Measurements from ENCODE around the gene LRGUK. TPM values are rescaled to one million over a fixed set of nuclear protein-coding genes. Genes with fewer than 3 reads are reported as not detected.

Gene LRGUK
- total and polyA plus RNA-seq, 2 of the 8 experiments (the other 6 are each of a cell fraction or from before 2014, with no cell fraction given): 1.5 to 3.6 TPM

DNA sequence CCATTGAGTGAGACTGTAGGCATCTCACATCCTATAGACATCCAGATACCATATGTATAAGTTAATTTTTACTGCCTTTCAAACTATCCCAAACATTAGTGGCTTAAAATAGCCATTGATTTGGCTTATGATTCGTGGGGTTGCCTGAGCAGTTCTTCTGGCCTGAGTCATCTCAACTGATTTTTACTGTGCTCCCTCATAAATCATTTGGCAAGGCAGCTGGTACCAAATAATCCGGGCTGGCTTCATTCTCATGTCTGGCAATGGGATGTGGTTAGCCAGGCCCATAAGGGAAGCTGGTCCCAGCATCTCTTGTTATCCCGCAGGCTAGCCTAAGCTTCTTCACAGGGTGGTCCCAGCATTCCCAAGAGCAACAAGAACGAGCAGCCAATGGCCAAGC, 6.7 kb upstream of the LRGUK start:
- WGBS, 2 experiments (ENCODE audit: extremely low coverage in 1 of 2, insufficient coverage in 1 of 2, insufficient read length in 1 of 2, insufficient replicate concordance in 2 of 2, low coverage in 1 of 2, low lambda C conversion rate in 2 of 2, missing lambda C conversion rate in 1 of 2): 82% methylated on average over 4 of the region's 4 CpGs; no CpG with 5 or more reads in 1 of the 2 experiments
- no peak overlapping the region for H4K8ac ChIP-seq (ENCODE audit: extremely low read depth, insufficient read depth, low read length)
- no peak for TF ChIP-seq HDAC6 (IDR thresholded peaks at IDR 0.05; ENCODE audit: low read depth, low read length)
- no peak for TF ChIP-seq SAP30 (IDR thresholded peaks at IDR 0.05; ENCODE audit: insufficient read depth, insufficient replicate concordance, low read length)
- no peak for TF ChIP-seq CREB1 (IDR thresholded peaks at IDR 0.05)
- no peak for TF ChIP-seq KDM4A (IDR thresholded peaks at IDR 0.05; ENCODE audit: low read depth, low read length, severe bottlenecking)
- no peak for TF ChIP-seq POLR2AphosphoS5 (IDR thresholded peaks at IDR 0.05; ENCODE audit: low read depth, low read length)
- TF ChIP-seq SIX5 (IDR thresholded peaks at IDR 0.05; ENCODE audit: low read depth, low read length): no peak
- TF ChIP-seq FOSL1 (IDR thresholded peaks at IDR 0.05; ENCODE audit: insufficient read depth, low read depth, low read length): no peak
- no peak for TF ChIP-seq TAF1 (IDR thresholded peaks at IDR 0.05; ENCODE audit: low read depth, low read length)
- no peak for TF ChIP-seq JUN (IDR thresholded peaks at IDR 0.05; ENCODE audit: low read depth, low read length)
- TF ChIP-seq ZNF274 (IDR thresholded peaks at IDR 0.05; ENCODE audit: borderline replicate concordance, extremely low read depth, low read length): no peak
- TF ChIP-seq RFX5 (IDR thresholded peaks at IDR 0.05; ENCODE audit: borderline replicate concordance, low read depth, low read length): no peak
- TF ChIP-seq TEAD4 (IDR thresholded peaks at IDR 0.05; ENCODE audit: low read depth, low read length): no peak
- TF ChIP-seq, protein P1, sequence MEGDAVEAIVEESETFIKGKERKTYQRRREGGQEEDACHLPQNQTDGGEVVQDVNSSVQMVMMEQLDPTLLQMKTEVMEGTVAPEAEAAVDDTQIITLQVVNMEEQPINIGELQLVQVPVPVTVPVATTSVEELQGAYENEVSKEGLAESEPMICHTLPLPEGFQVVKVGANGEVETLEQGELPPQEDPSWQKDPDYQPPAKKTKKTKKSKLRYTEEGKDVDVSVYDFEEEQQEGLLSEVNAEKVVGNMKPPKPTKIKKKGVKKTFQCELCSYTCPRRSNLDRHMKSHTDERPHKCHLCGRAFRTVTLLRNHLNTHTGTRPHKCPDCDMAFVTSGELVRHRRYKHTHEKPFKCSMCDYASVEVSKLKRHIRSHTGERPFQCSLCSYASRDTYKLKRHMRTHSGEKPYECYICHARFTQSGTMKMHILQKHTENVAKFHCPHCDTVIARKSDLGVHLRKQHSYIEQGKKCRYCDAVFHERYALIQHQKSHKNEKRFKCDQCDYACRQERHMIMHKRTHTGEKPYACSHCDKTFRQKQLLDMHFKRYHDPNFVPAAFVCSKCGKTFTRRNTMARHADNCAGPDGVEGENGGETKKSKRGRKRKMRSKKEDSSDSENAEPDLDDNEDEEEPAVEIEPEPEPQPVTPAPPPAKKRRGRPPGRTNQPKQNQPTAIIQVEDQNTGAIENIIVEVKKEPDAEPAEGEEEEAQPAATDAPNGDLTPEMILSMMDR (IDR thresholded peaks at IDR 0.05; ENCODE audit: control extremely low read depth in 1 of 3, insufficient read depth in 1 of 3, low read depth in 1 of 3, low read length in 3 of 3): no peak

More for the DNA sequence above, 6.7 kb upstream of the LRGUK start:
- CTCF ChIA-PET (ENCODE audit: partially characterized antibody): interaction anchor here (0.9 kb wide), 1 partner anchor 237 kb away, joined by 3 read pairs; no protein-coding TSS in a partner anchor
- no peaks in the 10 kb centered on the region for H3K9me3 ChIP-seq (ENCODE audit: insufficient read depth in 2 of 2, low read depth in 1 of 2, low read length in 1 of 2)
- H3K23me2 ChIP-seq (ENCODE audit: low read depth, low read length): no peaks in the 10 kb centered on the region; the same call in 1 of the 2 replicates
- H3K4me2 ChIP-seq (ENCODE audit: insufficient read depth in 1 of 2, low read depth in 2 of 2, low read length in 2 of 2): no peak overlapping the region
- H3K27me3 ChIP-seq (replicated peaks in 1 of 4; ENCODE audit: control insufficient read depth in 3 of 4, extremely low read depth in 1 of 4, insufficient read depth in 3 of 4, low read length in 3 of 4): no peaks in the 10 kb centered on the region
- no peak overlapping the region for H2AK5ac ChIP-seq (ENCODE audit: low read depth, low read length)
- no peak overlapping the region for H2BK120ac ChIP-seq (replicated peaks; ENCODE audit: low read depth, low read length)
- no peak overlapping the region for H2BK15ac ChIP-seq (ENCODE audit: low read length)
- no peak overlapping the region for H3K14ac ChIP-seq (ENCODE audit: insufficient read length)
- no peak overlapping the region for H2BK20ac ChIP-seq (ENCODE audit: low read length)
- no peaks in the 10 kb centered on the region for H4K20me1 ChIP-seq (replicated peaks in 1 of 2; ENCODE audit: control insufficient read depth in 1 of 2, insufficient read depth in 2 of 2, low read length in 2 of 2)
- H4K5ac ChIP-seq (ENCODE audit: insufficient read length, low read depth, low read length): no peak overlapping the region
- FAIRE-seq: no peak
- H2AFZ ChIP-seq (ENCODE audit: low read length): no peak overlapping the region
- no peak overlapping the region for H3K27ac ChIP-seq (ENCODE audit: low read depth, low read length)
- H3K9ac ChIP-seq (replicated peaks in 1 of 4; ENCODE audit: extremely low read depth in 1 of 4, low read depth in 3 of 4, low read length in 3 of 4): no peak overlapping the region
- H2BK5ac ChIP-seq (ENCODE audit: low read depth, low read length): no peak overlapping the region
- H4K91ac ChIP-seq (replicated peaks; ENCODE audit: insufficient read length, low read length): no peak overlapping the region
- no peak for DNase-seq (ENCODE audit: low read depth in 1 of 2, low spot score in 2 of 2)
- H2BK12ac ChIP-seq (ENCODE audit: low read depth, low read length): no peak overlapping the region
- no peaks in the 10 kb centered on the region for H3K79me1 ChIP-seq (ENCODE audit: low read depth, low read length)
- H3K56ac ChIP-seq (replicated peaks; ENCODE audit: insufficient read length, low read depth, low read length): no peak overlapping the region
- no peaks in the 10 kb centered on the region for H3K79me2 ChIP-seq (ENCODE audit: control insufficient read depth in 1 of 2, insufficient read depth in 2 of 2, low read length in 2 of 2)
- H3K23ac ChIP-seq (ENCODE audit: insufficient read length): no peak overlapping the region
- H3K4me1 ChIP-seq (replicated peaks in 1 of 4; ENCODE audit: control insufficient read depth in 3 of 4, insufficient read depth in 4 of 4, low read length in 3 of 4): no peaks in the 10 kb centered on the region; a peak in 1 of 7 replicates
- H3K4ac ChIP-seq (replicated peaks; ENCODE audit: insufficient read length, low read depth, low read length): no peak overlapping the region
- no peak overlapping the region for H3K18ac ChIP-seq (ENCODE audit: extremely low read depth, low read length)
- POLR2A ChIA-PET (ENCODE audit: partially characterized antibody): no interaction called here
- H3K4me3 ChIP-seq (ENCODE audit: extremely low read depth in 1 of 4, insufficient read depth in 2 of 4, low read depth in 3 of 4, low read length in 4 of 4): no peak overlapping the region
- H3K36me3 ChIP-seq (ENCODE audit: control insufficient read depth in 2 of 4, insufficient read depth in 4 of 4, low read length in 3 of 4): no peaks in the 10 kb centered on the region
